ENCODE results near the gene NUDT13.

- TF ChIP-seq POLR2A (IDR thresholded peaks at IDR 0.05) (no peak), EP300 (IDR thresholded peaks at IDR 0.05) (no peak), CTCF (IDR thresholded peaks at IDR 0.05) (no peak)
These were observed 3.3 kb downstream of the NUDT13 start for GRCh38 chr10:73113551-73113950.
